Lung microvascular endothelial cell (primary cell): Measurements from ENCODE around the gene FABP2. TPM values are rescaled to one million over a fixed set of nuclear protein-coding genes. Genes with fewer than 3 reads are reported as not detected.
A peak's percentile ranks its signal among the peaks of the same experiment; 100 is the strongest.
"Not testable (repeated sequence)": the region's sequence is repeated elsewhere in the genome, so short reads cannot be mapped to it uniquely, and the experiment has no call there.

Experiments used
- DNase-seq, 2 donors: peaks; one replicate each; pipeline versions ENCODE4 v3.0.0 to v3.0.0-alpha.2; 2010; ENCODE audit warnings: low read depth in 2 of 2
- total RNA-seq: library from RNA; depleted of rRNA; stranded (reverse); fragments of >200 nt; gene quantifications from 2 replicates; pipeline ENCODE4 v1.2.1, GENCODE V29; 2014

Gene FABP2
- total RNA-seq = not detected in 2 replicates

GRCh38 chr4:119321921-119322687 lies at the start of gene FABP2:
Gene FABP2 (minus strand): TSS chr4:119322138. CDS start chr4:119322102, 36 bp downstream.
- DNase-seq = no peak

GRCh38 chr4:119370951-119371683 lies 49.2 kb upstream of the FABP2 start:
- DNase-seq = not testable (repeated sequence)

- peak in 1 of 2 donors; percentile 53 for DNase-seq
These were observed 48.5 kb upstream of the FABP2 start for GRCh38 chr4:119370392-119370791.

- not testable (repeated sequence) for DNase-seq
These were observed 44.9 kb upstream of the FABP2 start for GRCh38 chr4:119366802-119367201.

- DNase-seq = not testable (repeated sequence)
These were observed 42.3 kb upstream of the FABP2 start for GRCh38 chr4:119364203-119364602.

GRCh38 chr4:119363372-119363771 lies 41.4 kb upstream of the FABP2 start:
- DNase-seq = not testable (repeated sequence)

- DNase-seq = not testable (repeated sequence)
These were observed 40.5 kb upstream of the FABP2 start for GRCh38 chr4:119362413-119362812.

GRCh38 chr4:119359873-119360272 lies 37.9 kb upstream of the FABP2 start:
- not testable (repeated sequence) for DNase-seq

- not testable (repeated sequence) for DNase-seq
These were observed 34.9 kb upstream of the FABP2 start for GRCh38 chr4:119356796-119357195.

GRCh38 chr4:119356041-119356440 lies 34.1 kb upstream of the FABP2 start:
- not testable (repeated sequence) for DNase-seq

GRCh38 chr4:119353364-119353763 lies 31.4 kb upstream of the FABP2 start:
- DNase-seq = not testable (repeated sequence)

- DNase-seq = not testable (repeated sequence)
These were observed 26.2 kb upstream of the FABP2 start for GRCh38 chr4:119348169-119348568.

GRCh38 chr4:119343293-119343692 lies 21.4 kb upstream of the FABP2 start:
- not testable (repeated sequence) for DNase-seq

- not testable (repeated sequence) for DNase-seq
These were observed 18.0 kb upstream of the FABP2 start for GRCh38 chr4:119339895-119340294.

- DNase-seq = peak in 1 of 2 donors; percentile 61
These were observed 15.1 kb upstream of the FABP2 start for GRCh38 chr4:119337010-119337409.

- DNase-seq = peak; percentile 1 to 42
These were observed 14.5 kb upstream of the FABP2 start for GRCh38 chr4:119336332-119336979.

GRCh38 chr4:119329835-119330620 lies 8.1 kb upstream of the FABP2 start:
- no peak for DNase-seq

- no peak for DNase-seq
These were observed 6.8 kb upstream of the FABP2 start for GRCh38 chr4:119328695-119329094.

- DNase-seq = no peak
These were observed 3.9 kb downstream of the FABP2 start for GRCh38 chr4:119317990-119318389.

GRCh38 chr4:119315036-119315435 lies 6.9 kb downstream of the FABP2 start:
- no peak for DNase-seq

- DNase-seq = peak; percentile 56 to 57
These were observed 7.6 kb downstream of the FABP2 start for GRCh38 chr4:119314356-119314755.
